Activated B cell treated with CpG ODN at 0.5 μM for 24 hours (primary cell): ENCODE data around the gene OAS1. TPM values are rescaled to one million over a fixed set of nuclear protein-coding genes. Genes with fewer than 3 reads are reported as not detected.

Experiments used
- ATAC-seq: fragments of 200-7000 bp; cut with Tn5 transposase; one replicate; pipeline ENCODE4 v1.10.0; 2021; ENCODE audit warnings: low read depth, mild to moderate bottlenecking, moderate library complexity
- CTCF ChIA-PET: fragments of 350-600 bp; sonication (Branson Sonifier 250); formaldehyde crosslinking; loops from one replicate; lab custom pipeline; 2021; ENCODE audit warnings: antibody characterized with exemption; lab: Charles Lee
- POLR2A ChIA-PET: fragments of 350-600 bp; sonication (Branson Sonifier 250); formaldehyde crosslinking; loops from one replicate; lab custom pipeline; 2021; ENCODE audit warnings: antibody characterized with exemption; lab: Charles Lee
- DNase-seq: peaks from one replicate; pipeline ENCODE4 v3.0.0; 2022
- H3K27ac Mint-ChIP-seq: one replicate; pipeline ENCODE4 v1.8.0; 2020; ENCODE audit warnings: mixed read lengths
- H3K27me3 Mint-ChIP-seq: one replicate; pipeline ENCODE4 v1.8.0; 2021; ENCODE audit warnings: mixed read lengths
- H3K36me3 Mint-ChIP-seq: one replicate; pipeline ENCODE4 v1.8.0; 2021; ENCODE audit warnings: low read depth, mixed read lengths
- H3K4me1 Mint-ChIP-seq: one replicate; pipeline ENCODE4 v1.8.0; 2021; ENCODE audit warnings: mixed read lengths
- H3K4me3 Mint-ChIP-seq: one replicate; pipeline ENCODE4 v1.8.0; 2020; ENCODE audit warnings: mild to moderate bottlenecking, mixed read lengths
- H3K9me3 Mint-ChIP-seq: one replicate; pipeline ENCODE4 v1.8.0; 2020; ENCODE audit warnings: mixed read lengths
- intact Hi-C: fragments of 100-400 bp; cut with micrococcal nuclease; formaldehyde crosslinking; loops from one replicate; pipeline ENCODE4 v1.15.1; 2024
- total RNA-seq: library from RNA; stranded (reverse); gene quantifications from 2 replicates; pipeline ENCODE4 v1.2.3, GENCODE V29; 2022
- TF ChIP-seq, protein P1 (sequence below): fragments of 200-600 bp; IDR thresholded peaks from one replicate; pipeline ENCODE4 v1.8.0; 2022; ENCODE audit warnings: antibody characterized with exemption, mild to moderate bottlenecking

OAS1 gene
- total RNA-seq, 1 donor from 2014 or later, result 30.6 TPM

DNA sequence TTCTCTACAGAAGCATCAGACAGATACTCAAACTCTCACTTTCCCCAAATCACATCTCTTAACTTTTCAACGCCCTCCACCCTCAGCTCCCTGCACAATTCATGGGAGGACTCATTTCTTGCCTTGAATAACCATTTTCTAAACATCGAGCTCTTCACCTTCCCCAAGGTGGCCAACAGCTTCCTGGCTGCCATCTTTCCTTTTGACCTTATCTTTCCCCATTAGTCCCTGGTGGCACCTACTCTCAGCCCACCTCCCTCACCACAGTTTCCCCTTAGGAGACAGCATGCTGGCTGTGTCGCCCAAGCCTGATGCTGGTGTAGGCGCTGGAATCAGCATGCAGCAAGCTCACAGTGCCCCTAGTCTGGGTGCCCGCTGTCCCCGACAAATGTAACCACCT lies 8.4 kb upstream of the OAS1 start:
- TF ChIP-seq, protein P1, sequence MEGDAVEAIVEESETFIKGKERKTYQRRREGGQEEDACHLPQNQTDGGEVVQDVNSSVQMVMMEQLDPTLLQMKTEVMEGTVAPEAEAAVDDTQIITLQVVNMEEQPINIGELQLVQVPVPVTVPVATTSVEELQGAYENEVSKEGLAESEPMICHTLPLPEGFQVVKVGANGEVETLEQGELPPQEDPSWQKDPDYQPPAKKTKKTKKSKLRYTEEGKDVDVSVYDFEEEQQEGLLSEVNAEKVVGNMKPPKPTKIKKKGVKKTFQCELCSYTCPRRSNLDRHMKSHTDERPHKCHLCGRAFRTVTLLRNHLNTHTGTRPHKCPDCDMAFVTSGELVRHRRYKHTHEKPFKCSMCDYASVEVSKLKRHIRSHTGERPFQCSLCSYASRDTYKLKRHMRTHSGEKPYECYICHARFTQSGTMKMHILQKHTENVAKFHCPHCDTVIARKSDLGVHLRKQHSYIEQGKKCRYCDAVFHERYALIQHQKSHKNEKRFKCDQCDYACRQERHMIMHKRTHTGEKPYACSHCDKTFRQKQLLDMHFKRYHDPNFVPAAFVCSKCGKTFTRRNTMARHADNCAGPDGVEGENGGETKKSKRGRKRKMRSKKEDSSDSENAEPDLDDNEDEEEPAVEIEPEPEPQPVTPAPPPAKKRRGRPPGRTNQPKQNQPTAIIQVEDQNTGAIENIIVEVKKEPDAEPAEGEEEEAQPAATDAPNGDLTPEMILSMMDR, result no peak
- H3K27ac Mint-ChIP-seq, result no peak overlapping the region
- no peak overlapping the region for H3K4me3 Mint-ChIP-seq
- intact Hi-C loops, result no loop called here
- H3K4me1 Mint-ChIP-seq, result peaks cover 31% of the 10 kb centered on the region
- no peaks in the 10 kb centered on the region for H3K9me3 Mint-ChIP-seq
- H3K27me3 Mint-ChIP-seq, result peaks cover 2% of the 10 kb centered on the region
- no peaks in the 10 kb centered on the region for H3K36me3 Mint-ChIP-seq
- DNase-seq (no peak), ATAC-seq (no peak)
- CTCF ChIA-PET, result interaction anchor here (3.4 kb wide), 1 partner anchor 131 kb away, joined by 35 read pairs; no protein-coding TSS in a partner anchor
- POLR2A ChIA-PET, result no interaction called here

DNA sequence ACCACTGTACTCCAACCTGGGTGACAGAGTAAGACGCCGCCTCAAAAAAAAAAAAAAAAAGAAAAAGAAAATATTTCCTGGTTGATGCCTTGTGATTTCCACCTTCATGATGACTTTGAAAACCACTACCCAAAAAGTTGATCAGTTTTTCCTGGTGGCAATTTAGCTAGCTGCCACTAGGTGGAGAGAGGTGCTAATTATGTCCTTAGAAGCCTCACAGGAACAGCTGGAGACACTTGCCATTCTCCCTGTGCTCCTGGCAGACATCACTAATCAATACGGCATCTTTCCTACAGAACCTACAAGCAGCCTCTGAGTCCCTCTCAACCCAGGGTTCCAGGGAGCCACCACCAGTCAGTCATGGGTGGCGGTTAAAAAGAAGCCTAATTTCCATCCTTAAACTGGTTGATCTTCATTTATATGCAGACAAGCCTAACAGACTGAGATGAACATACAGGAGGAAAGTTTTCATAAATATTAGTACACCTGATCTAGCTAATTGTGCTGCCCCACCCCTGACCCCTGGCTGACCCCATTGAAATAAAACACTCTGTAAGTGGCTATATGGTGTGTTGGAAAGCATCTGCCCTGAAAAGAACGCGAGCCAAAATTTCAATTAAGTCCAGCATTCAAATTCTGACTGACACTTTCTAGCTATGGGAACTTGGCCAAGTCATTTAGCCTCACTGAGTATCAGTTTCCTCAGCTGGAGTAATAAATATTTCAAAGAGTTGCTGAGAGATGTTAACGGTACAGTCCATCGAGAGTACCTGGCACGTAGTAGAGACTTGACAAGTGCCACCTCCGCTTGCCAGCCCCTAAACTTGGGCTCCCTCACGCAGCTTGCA lies 6.2 kb upstream of the OAS1 start:
- H3K9me3 Mint-ChIP-seq, result no peaks in the 10 kb centered on the region
- ChIA-PET CTCF (interaction anchor here (0.7 to 3.4 kb wide), 15 partner anchors 13 to 273 kb away, joined by 3 to 35 read pairs (median 4); partner anchors contain the start of genes OAS2 and OAS3), POLR2A (interaction anchor here (0.5 to 2.1 kb wide), 6 partner anchors 78 to 273 kb away, joined by 3 to 11 read pairs (median 4); partner anchors contain the start of gene OAS2)
- no peak overlapping the region for H3K4me3 Mint-ChIP-seq
- no peak overlapping the region for H3K27ac Mint-ChIP-seq
- no peaks in the 10 kb centered on the region for H3K36me3 Mint-ChIP-seq
- ATAC-seq (peak; percentile 45), DNase-seq (no peak)
- H3K27me3 Mint-ChIP-seq, result peaks cover 2% of the 10 kb centered on the region
- intact Hi-C loops, result loop anchor here (1.0 to 2.0 kb wide), 3 partner anchors 131 to 274 kb away; no protein-coding TSS in a partner anchor
- TF ChIP-seq, protein P1, result peak; percentile 73
- peaks cover 42% of the 10 kb centered on the region for H3K4me1 Mint-ChIP-seq

DNA sequence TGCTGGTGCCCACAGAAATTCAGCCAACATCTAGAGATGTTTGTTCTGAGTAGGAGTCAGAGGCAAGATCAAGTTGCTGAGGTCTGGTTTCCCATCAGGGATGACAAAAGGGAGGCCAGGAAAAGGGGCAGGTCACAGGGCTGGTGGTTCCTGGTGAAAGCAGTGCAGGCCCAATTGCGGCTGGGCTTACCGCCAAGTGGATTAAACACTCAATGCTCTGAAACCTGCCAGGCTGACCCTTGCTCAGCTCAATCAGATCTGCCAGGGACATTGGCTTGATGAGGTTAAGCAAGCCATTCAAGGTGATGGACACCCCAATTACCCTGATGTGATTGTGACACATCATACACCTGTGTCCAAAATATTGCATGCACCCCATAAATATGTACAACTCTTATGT lies 5.5 kb upstream of the OAS1 start:
- no peak for ATAC-seq
- CTCF ChIA-PET, result interaction anchor here (0.8 to 3.4 kb wide), 8 partner anchors 23 to 273 kb away, joined by 3 to 35 read pairs (median 6); partner anchors contain the start of gene OAS3
- H3K4me3 Mint-ChIP-seq, result no peak overlapping the region
- DNase-seq, result no peak
- H3K4me1 Mint-ChIP-seq, result peaks cover 49% of the 10 kb centered on the region
- H3K9me3 Mint-ChIP-seq, result no peaks in the 10 kb centered on the region
- no peak overlapping the region for H3K27ac Mint-ChIP-seq
- POLR2A ChIA-PET, result interaction anchor here (2.1 kb wide), 1 partner anchor 78 kb away, joined by 11 read pairs; the partner anchor contains the start of gene OAS2
- H3K36me3 Mint-ChIP-seq, result no peaks in the 10 kb centered on the region
- intact Hi-C loops, result loop anchor here (2.0 kb wide), 2 partner anchors 198 to 274 kb away; no protein-coding TSS in a partner anchor
- no peaks in the 10 kb centered on the region for H3K27me3 Mint-ChIP-seq
- TF ChIP-seq, protein P1, result no peak

DNA sequence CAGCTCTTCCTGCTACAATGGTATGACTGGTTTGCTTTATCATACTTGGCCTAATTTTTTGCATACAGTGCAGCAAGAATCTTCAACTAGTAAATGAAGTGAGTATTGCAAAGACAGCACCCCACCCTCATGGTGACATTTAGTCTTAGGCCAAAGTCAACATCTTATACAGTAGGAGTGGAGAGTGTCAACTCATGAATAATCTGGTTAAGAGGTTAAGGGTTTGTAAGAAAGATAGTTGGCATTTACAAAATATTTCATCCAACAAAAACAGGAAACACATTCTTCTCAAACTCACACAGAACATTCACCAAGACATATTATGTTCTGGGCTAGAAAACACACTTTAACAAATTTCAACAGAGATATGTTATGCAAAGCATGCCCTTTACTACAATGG lies 2.2 kb upstream of the OAS1 start:
- ATAC-seq (no peak), DNase-seq (no peak)
- peaks cover 82% of the 10 kb centered on the region for H3K4me1 Mint-ChIP-seq
- H3K9me3 Mint-ChIP-seq, result no peaks in the 10 kb centered on the region
- ChIA-PET POLR2A (interaction anchor here (0.6 kb wide), 1 partner anchor 87 kb away, joined by 4 read pairs; no protein-coding TSS in a partner anchor), CTCF (no interaction called here)
- H3K36me3 Mint-ChIP-seq, result peaks cover 12% of the 10 kb centered on the region
- peak overlapping the region; percentile 75 for H3K27ac Mint-ChIP-seq
- TF ChIP-seq, protein P1, result no peak
- no peak overlapping the region for H3K4me3 Mint-ChIP-seq
- intact Hi-C loops, result no loop called here
- no peaks in the 10 kb centered on the region for H3K27me3 Mint-ChIP-seq
